Stimulated activated CD8-positive, alpha-beta memory T cell treated with anti-CD3 and anti-CD28 coated beads, Interleukin-15, amount 100 ng/mL, for 24 hours (primary cell): Measurements from ENCODE around the gene MEPCE.
"Not testable (repeated sequence)": the region's sequence is repeated elsewhere in the genome, so short reads cannot be mapped to it uniquely, and the experiment has no call there.

ENCODE experiments used
- DNase-seq: peaks from one replicate; pipeline ENCODE4 v3.0.0-alpha.2; 2020; ENCODE audit warnings: low read depth

MEPCE gene

GRCh38 chr7:100434297-100435144, 4.9 kb downstream of the MEPCE start:
- no peak for DNase-seq

GRCh38 chr7:100435401-100436304, 6.0 kb downstream of the MEPCE start:
- peak; percentile 35 for DNase-seq

- no peak for DNase-seq
Measured at GRCh38 chr7:100437150-100438100, 7.8 kb downstream of the MEPCE start.

- no peak for DNase-seq
Measured at GRCh38 chr7:100438172-100438571, 8.5 kb downstream of the MEPCE start.

GRCh38 chr7:100438731-100439130, 9.1 kb downstream of the MEPCE start:
- not testable (repeated sequence) for DNase-seq

GRCh38 chr7:100439244-100439643, 9.6 kb downstream of the MEPCE start:
- DNase-seq = not testable (repeated sequence)

GRCh38 chr7:100441641-100442535, 12.3 kb downstream of the MEPCE start:
- DNase-seq = no peak

GRCh38 chr7:100443096-100443840, 13.6 kb downstream of the MEPCE start:
- no peak for DNase-seq

- no peak for DNase-seq
Measured at GRCh38 chr7:100444311-100445278, 15.0 kb downstream of the MEPCE start.

- no peak for DNase-seq
Measured at GRCh38 chr7:100446040-100446439, 16.4 kb downstream of the MEPCE start.

- DNase-seq = not testable (repeated sequence)
Measured at GRCh38 chr7:100447363-100447762, 17.7 kb downstream of the MEPCE start.

GRCh38 chr7:100449190-100449795, 19.7 kb downstream of the MEPCE start:
- DNase-seq = no peak

- DNase-seq = no peak
Measured at GRCh38 chr7:100452513-100452912, 22.9 kb downstream of the MEPCE start.

- DNase-seq = not testable (repeated sequence)
Measured at GRCh38 chr7:100453854-100454253, 24.2 kb downstream of the MEPCE start.

- no peak for DNase-seq
Measured at GRCh38 chr7:100455206-100455605, 25.6 kb downstream of the MEPCE start.

GRCh38 chr7:100456562-100456961, 26.9 kb downstream of the MEPCE start:
- no peak for DNase-seq

GRCh38 chr7:100457033-100457432, 27.4 kb downstream of the MEPCE start:
- DNase-seq = no peak

- no peak for DNase-seq
Measured at GRCh38 chr7:100464210-100464660, 34.6 kb downstream of the MEPCE start, which contains the start of gene SPACDR. TSS of gene SPACDR (minus strand) at chr7:100464260. CDS start at chr7:100464025, 235 bp downstream.
